GM21619 (cell line): Measurements from ENCODE around the gene REELD1.

Experiments
- ATAC-seq: cut with Tn5 transposase; IDR thresholded peaks from one replicate; pipeline ENCODE4 v1.9.1; 2021; ENCODE audit not compliant: unreplicated experiment

Gene REELD1

DNA sequence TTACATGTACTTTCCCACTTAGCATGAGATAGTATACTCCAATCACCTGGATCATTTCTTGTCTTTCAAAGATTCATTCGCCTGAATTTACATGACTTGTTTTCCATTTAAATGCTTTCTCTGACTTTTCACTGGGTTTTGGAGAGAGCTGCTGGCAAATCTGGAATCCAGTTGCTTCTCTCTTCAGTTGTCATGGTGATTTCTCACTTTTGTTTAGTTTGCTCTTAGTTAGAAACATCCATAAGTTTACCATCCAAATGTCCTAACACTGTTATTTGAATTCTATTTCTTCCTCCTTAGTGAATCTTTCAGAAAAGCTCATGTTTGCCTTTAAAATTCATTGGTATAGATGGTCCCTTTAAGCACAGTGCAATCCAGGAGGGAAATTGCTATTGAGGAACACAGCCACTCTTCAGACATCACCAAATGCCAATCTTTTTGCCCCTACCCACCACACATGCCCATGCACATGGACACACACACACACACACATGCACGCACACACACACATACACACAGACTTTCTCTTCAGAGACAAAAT is 51.7 kb downstream of the REELD1 start:
- no peak for ATAC-seq

DNA sequence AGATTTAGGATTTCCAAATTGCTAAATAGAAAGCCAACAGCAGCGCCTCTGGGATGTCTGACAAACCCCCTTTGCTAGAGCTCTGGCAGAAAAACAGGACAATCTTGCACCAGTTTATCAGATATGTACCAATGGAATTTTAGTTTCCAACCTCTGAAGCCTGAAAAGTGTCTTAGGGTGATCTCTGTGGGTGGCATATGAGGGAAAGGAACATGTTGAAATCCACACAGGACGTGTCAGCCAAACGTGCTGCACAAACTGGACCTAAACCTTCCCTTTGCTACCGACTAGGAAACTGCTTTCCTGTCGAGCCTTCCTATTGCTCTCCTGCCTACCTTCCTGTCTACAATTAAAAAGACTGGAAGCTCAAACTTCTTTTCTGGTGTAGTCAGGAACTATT is 53.5 kb downstream of the REELD1 start:
- no peak for ATAC-seq

DNA sequence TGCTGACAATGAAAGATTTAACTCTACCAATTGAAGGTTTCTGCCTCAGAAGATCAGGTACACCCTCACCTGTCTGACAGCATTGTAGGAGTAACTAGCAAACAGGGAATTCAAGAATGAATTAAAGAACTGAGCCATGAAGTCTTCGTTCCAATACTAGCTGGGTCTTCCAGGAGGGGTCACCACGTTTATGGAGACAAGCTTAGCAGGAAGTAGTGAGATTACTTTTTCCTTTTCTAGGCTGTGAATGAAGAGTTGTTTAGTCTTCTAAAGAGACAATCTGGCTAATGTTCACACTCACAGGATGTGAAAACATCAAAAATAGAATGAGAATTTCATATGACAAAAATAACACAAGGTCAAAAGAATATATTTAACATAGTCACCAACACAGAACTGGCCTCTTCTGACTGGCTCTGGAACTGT is 54.9 kb downstream of the REELD1 start:
- ATAC-seq, result peak; percentile 57

DNA sequence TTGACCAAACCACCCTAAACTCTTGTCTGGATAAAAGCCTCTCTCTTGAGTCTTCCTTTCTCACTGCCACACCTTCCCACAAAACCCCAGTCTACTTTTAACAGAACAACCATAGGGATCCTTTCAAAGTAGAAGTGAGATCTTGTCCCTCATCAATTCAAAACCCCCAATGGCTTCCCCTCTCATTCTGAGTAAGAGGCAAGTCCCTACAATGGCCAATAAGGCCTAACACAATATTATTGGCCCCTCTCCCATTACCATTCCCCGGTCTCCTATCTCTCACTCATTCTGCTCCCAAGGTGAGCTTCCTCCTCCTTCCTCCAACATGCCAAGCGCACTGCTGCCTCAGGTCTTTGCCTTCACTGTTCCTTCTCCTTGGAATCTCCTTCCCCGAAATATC is 57.1 kb downstream of the REELD1 start:
- no peak for ATAC-seq

DNA sequence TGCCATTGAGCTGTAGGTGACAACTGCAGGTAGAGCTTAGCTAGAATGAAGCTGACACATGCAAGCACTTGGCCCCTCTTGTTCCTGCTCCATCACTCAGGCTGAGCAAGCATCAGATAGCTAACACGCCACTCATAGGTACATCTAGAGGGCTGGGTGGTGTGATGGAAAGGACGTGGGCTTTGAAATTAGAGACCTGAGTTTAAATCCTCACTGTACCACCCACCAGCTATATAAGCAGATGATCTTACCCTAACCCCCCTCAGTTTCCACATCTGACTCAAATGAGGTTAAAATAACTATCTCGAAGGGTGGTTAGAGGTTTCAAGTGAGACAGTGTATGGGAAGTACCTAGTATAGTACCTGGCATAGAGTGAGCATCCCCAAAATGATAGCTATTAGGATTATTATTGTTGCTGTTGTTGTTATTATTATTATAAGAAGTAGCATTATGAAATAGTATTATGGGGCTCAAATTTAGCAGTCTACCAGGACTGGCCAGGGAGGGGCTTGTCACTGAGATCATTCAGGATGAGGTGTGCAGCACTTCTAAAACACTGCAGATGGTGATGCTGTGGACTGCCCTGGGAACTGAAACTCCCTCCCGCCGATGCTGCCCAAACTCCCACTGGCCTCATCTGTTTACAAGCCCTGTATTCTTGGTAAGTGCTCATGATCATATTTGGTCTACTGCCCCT is 59.0 kb downstream of the REELD1 start:
- ATAC-seq, result peak; percentile 54

DNA sequence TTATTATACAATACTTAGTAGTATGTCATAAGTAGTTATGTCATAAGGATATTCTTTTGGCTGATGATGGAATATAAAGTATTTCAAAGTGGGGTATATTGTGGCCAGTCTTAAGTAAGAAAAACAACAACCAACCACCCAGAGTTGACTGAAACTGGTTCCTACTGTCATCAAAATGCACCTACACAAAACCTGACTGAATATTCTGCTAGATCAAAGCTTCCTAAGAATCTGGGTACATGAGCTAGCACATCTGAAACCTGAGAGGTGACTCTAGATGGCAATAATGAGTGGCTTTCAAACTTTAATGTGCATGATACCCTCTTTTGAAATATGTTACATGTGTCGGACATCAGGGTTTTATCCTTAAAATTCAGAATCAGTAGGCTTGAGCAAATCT is 60.4 kb downstream of the REELD1 start:
- no peak for ATAC-seq

DNA sequence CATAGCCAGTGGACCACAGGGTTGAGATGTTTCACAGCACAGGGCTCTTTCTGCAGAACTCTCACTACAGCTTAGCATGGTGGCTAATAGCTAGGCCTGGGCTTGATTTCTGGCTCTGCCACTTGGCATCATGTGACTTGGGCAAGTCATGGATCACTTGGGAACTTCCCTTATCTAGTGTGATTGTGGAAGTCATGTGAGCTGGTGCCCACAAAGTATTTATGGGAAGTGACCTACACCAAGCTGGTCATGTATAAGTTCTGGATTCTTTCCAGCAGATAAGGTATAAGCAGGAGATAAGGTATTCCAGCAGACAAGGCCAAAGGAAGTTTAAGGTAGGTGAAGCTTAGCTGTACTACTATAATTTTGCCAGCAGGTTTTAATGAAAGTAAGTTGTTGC is 61.0 kb downstream of the REELD1 start:
- ATAC-seq, result no peak

DNA sequence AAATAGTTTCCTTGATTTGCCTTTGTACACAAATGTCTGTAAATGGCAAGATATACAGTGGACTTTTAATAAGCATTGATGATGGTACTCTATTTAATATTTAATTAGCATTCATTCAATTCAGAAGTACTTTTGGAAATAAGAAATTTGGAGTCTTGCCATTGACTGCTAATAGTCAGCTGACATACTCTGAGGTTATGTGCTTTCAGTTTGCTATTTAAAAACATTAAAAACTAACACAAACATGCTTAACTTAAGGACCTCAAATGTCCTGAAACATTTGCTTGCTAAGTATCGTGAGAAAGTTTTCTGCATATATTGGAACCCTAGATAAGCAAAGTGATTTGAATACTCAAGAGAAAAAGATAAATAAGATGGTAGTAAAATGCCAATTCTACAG is 64.6 kb downstream of the REELD1 start:
- no peak for ATAC-seq
